Measurements from ENCODE around the gene ADARB2.

ADARB2 gene

DNA sequence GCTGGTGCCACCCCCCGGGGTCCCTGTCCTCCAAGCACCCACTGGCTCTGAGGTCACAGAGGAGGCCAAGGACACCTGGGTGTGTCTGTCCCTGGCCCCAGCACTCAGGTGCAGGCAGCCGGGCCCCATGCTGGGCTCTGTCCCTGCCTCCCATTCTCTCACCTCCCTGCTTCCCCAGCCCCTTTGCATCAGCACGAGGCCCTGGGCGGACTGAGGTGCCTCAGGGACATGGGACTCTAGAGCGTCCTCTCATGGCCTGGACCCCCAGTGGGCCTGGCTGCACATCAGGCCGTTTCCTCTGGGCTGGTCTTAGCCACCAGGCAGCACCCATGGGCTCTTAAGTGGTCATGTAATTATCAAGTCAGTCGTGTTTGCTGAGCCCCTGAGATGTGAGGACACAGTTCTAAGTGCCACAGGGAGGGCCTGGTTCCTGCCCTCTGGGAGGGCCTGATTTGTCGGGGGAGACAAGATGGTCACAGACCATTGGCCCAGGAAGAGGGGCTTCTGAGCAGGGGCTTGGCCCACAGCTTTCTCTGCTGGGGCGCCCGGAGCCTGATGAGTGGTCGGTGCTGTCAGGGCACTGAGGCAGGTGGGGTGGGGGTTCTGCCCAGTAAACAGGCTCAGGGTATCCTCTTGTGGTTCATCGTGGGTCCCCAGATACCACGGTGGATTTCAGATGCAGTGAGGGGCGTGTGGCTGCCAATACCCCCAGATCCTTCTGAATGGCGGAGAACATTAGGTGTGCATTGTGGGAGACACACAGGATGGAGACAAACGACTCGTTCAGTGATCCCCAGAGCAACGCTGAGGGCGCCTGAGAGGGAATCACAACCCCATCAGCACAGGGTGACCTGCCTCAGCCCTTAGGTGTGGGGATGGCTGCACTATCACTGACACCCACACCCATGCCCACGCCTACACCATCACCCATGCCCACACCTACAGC is 528.7 kb downstream of the ADARB2 start:
- DNase-seq: no peak

DNA sequence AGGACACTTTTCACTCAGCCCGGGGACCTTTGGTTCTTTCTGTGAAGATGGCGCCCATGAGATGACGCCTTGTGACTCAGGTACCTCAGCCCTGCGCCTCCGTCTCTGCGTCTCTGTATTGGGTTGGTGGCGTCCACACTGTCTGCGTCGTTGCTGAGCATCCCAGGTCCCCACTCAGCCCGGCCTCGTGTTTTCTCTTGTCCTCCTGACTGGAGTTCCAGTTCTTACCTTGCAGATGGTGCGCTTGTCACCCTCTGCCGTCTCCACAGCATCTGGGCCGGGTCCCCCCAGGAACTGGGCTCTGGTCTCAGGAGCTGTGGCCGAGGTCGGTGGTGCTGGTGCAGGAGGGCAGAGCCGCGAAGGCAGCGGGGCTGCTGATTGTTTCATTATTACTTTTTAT is 530.7 kb downstream of the ADARB2 start:
- no peak for DNase-seq

DNA sequence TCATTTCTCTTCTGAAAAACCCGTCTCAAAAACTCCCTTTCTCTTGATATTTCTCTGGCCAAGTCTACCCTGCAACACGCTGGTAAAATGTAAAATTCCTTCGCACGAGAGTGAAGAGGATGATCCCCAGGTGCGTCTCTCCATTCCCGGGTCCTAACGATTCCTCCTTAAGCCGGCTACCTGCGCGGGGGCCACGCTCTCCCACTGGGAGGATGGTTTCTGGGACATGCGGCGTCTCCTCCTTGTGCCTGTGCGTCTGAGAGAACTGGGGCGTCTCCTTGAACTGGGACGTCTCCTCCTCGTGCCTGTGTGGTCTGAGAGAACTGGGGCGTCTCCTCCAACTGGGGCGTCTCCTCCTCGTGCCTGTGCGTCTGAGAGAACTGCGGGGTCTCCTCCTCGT is 531.2 kb downstream of the ADARB2 start:
- DNase-seq: no peak

DNA sequence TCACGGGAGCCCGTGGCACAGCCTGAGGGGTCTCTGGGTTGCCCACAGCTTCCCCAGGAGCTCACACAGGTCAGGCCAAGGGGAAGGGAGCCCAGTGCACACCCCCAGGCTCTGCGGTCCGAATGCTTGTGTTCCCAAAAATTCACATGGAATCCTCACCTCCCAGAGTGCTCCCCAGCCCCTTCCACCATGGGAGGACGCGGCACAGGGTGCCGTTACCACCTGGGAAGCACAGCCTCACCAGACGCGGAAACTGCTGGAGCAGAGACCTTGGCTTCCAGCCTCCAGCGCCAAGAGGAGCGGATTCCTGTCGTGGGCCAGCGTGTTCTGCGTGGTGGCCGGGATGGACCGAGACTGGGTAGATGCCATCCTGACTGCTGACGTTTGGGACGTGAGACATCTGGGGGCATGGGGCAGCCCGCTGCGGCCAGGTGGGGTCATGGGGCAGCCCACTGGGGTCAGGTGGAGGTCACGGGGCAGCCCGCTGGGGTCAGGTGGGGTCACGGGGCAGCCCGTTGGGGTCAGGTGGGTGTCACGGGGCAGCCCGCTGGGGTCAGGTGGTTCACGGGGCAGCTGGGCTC is 531.8 kb downstream of the ADARB2 start:
- DNase-seq: no peak

DNA sequence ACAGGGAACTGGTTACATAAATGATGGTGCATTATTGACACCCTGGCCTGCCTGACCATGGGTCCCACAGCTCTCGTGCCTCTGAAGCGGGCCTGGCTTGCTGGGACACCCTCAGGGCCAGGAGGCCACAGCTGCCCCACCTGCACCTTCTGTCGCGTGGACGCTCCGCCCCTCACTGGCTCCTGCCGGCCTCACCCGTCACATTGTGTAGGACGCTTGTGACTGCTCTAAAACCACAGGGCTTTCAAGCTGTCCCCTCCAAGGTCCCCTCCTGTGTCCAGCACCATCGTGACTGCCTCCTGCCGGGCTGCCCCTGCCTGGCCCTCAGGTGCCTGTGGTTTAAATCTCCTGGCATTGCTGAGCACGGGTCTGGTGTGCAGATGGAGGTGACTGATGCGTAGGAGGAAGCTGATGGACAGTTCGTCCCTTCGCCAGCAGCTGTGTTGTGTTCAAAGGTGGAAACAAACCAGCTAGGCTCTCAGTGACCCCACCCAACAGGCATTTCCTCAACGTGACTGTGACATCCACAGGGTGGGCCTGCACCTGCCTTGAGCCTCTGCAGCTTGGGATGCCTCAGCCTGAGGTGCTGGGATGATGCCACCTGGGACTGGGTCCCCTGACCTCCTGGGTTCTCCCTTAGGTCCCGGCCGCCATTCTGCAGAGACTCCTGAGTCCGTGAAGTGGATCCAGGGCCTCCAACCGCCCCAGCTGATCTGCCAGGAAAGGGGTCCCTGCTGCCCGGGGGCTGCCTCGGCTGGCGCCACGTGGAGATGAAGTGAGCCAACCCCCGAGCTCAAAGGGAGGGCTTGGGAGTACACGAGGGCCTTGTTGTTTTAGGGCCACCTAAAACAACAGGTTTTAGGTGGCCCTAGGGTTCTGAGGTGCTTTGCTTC is 532.6 kb downstream of the ADARB2 start:
- no peak for DNase-seq

DNA sequence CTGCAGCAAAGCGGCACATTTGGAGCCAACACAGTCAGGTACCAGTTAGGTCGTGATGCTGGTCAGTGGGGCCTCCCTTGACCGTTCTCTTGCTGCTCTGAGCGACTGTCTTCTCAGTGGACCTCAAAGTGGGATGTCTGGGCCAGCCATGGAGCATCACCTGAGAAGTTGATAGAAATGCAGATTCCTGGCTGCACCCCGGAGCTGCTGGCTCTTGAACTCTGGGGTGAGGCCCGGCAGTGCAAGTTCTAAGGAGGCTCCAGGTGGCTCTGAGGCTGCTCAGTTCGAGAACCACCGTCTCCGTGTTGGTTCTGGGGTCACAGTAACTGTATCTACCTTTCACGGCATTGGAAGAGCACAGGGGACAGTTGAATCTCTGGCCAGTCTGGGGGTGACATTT is 533.6 kb downstream of the ADARB2 start:
- DNase-seq: no peak

DNA sequence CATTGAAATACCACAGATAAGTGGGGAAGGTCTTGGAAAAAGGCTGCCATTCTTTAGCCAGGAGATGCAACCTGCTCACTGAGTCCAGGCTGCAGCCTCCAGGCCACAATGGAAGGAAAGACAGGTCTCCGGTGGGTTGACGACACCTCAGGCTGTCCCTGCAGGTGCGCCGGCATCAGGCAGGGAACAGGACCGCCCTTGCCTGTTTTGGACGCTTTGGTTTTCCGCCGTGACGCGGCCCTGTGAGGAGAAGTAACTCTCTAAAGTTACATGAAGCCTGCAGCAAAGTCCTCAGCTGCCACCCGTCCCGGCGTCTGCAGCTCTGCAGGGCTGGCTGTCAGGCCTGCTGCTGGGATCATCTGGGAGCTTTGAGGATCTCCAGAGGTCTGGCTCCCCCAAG is 534.1 kb downstream of the ADARB2 start:
- DNase-seq: no peak

DNA sequence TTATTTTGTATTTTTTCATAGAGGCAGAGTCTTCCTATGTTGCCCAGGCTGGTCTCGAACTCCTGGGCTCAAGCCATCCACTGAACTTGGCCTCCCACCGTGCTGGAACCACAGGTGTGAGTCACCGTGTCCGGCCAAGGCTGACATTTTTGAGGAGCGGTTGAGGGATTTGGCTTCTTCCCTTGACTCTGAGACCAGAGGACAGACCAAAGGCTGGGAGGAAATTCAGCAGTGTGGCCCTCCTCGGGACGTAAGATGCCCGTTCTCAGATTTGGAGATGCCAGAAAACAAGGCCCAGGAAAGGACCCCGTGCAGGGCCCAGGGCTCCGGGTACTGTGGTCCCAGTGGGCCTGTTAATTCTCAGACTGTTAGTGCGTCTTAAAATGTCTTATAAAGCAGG is 535.0 kb downstream of the ADARB2 start:
- DNase-seq: no peak

DNA sequence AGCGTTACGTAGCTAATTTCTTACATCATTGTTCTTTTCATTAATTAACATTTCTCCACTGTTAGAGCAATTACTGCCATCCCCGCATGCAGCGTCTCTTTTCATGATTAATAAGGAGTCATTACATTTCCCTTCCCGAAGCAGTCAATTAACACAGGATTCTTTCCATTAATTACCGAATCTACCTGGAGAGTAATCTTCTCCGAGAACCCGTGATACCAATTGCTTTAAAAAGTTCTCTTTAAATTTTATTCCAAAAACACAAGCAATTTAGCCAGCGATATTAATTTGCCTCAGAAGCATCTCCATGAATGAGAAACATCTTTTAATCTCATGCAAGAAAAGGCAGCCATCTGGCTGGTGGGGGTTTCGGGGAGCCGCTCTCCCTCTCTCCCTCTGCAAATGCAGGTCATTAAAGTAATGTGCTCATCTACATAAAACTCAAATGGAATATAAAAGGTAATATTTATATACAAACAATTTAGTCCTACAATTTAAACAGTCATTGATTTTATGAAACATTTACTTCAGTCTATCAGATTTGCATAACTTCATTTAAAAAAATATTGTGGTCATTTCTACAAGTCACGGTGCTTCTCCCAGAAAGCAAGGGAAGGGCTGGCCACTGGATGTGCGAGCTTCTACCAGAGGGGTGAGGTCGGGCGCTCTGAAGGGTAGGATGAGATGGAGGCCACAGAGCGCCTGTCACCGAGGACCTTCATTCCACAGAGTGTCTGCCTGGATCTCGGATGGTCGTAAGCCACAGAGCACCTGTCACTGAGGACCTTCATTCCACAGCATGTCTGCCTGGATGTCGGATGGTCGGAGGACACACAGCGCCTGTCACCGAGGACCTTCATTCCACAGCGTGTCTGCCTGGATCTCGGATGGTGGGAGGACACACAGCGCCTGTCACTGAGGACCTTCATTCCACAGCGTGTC is 536.2 kb downstream of the ADARB2 start:
- DNase-seq: no peak

DNA sequence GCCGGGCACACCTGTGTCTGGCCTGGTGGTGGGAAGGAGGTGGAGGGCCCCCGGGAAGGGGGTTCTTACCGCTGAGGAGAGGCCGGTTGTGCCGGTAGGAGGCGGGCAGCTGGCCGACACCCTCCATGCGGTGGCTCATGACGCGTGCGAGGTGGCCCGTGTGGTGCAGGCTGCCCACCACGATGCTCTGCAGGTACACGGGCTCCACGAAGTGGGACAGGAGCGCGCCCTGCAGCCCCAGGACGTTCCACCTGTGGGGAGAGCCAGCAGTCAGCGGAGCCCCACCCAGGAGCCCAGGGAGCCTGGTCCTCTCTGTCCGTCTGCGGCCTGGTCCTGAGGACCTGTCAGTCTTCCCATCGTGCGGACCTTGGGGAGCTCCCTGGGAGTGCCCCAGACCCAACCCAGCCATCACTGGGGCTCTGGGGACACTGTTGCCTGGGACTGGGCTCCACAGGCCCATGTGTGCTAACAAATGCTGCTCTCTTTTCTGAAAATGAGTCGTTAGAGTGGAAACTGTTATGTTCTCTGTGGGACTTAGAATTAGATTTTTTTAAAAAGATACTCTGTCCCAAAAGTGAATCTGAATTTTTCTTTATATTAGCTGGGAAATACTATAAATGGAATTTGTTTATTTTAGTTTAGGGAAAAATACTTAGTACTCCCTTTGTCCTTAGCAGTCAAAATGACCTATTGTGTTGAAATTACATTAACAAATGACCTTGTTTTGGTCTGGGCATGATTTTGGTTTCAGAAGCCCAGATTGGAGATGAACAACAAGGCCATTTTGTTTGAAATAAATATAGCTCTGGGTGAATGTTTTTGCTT is 537.2 kb downstream of the ADARB2 start:
- DNase-seq: no peak

DNA sequence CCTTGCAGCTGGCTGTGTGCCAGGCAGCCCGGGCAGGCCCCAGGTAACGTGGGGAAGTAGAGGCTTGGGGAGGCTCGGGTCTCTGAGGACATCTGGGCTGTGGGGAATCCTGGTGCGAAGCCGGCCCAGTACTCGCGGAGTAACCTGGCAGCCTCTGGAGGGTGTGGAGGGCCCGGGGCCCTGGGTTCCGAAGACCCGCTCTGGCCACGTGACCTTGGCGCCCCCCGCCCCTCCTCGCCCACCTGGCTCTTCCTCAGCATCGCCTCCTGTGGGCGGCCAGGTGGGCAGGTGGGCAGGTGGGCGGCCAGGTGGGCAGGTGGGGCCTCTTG is 538.0 kb downstream of the ADARB2 start:
- DNase-seq: no peak

DNA sequence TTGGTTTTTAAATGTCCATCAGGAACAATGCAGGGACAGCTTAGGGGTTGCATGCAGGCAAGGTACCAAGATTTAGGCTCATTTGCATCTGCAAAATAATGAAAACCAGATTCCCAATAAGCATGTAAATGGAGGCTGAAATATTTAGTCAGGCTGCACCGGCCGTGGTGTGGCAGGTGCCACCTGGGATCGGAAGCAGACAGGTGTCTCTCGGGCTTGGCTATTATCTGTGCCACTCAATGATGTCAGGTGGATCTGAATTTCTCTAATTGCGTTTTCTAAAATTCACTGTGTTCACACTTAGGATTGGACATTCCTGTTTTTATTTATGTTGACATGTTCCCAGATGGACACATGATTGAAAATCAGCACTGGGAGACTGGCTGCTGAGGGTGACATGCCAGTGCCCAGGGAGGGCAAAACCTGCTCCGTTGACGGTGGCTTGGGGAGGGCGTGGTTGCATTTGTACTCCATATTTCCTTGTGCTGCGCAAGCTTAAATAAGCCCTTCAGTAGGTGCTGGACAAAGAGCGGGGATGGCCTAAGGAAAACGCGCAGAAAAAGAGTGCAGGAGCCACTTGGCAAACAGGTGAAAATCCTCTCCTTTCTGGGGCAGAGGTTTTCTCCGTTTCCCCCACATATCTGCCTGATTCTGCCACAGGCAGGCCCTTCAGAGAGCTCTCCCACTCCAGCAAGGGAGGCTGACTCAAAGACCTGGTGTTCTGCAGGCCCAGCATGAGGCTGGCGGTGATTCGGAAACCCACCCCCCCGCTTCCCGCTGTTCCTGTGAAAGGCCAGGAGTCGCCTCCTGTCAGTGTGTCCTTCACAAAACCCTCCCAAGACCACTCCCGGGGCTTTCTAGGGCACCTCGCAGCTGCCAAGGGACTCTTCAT is 538.6 kb downstream of the ADARB2 start:
- no peak for DNase-seq

DNA sequence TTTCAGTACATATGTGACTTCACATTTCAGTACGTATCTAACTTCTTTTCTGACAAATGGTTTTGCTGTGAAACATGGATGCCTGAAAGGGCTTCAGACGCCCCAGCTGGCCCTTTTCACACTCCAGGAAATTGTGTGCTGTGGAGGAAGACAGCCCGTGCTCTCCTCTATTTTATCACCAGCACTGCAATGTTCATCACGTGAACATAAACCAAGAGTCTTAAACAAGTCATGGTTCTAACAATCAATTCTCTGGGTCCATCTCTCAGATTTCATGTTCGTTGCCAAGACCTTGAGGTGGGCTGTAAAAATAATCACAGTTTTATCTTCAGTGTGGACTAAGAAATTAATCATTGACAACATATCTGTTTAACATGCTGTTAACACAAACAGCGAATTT is 539.9 kb downstream of the ADARB2 start:
- DNase-seq: no peak

DNA sequence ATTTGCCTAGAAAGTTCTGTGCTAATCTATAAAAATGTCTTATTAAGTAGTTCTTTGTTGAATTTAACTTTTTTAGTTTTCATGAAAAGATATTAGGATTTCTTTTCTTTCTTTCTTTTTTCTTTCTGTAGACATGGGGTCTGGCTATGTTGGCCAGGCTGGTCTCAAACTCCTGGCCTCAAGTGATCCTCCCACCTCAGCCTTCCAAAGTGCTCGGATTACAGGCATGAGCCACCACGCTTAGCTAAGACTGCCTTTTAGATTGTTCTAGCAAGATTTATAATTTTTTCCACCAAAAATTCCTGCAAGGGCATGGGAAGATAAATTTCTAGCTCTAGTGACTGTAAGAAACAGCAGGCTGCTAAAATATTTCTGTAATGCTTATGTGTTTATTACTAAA is 540.7 kb downstream of the ADARB2 start:
- DNase-seq: no peak

DNA sequence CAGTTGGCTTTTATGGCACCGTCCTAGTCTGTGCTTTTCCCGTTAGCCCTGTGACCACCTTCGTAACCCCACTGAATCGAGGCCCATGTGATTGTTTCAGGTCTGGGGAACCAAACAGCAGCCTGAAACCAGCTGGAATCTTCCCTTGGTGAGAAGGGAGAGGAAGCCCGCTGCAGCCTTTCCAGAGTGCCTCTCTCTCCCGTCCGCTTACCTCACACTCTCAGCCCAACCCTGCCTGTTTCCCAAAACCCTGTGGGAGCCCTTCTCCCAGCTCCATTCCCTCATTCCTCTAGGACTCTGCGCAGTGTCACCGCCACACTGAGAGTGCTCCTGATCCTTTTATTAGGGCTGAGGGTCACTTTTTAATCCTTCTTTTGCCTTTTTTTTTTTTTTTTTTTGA is 541.5 kb downstream of the ADARB2 start:
- DNase-seq: no peak

DNA sequence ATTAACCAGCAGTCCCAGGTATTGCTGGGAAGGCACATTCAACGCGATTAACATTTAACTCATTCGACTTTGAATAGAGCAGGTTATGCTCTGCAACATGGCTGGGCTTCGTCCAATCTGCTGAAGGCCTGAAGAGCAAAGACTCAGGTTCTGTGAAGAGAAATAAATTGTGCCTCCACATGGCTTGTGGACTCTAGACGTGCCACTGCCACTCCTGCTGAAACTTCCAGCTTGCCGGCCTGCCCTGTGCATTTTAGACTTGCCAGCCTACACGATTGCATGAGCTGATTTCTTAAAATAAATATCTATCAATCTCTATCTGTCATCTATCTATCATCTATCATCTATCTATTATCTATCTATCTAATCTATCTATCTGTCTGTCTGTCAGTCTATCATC is 543.2 kb downstream of the ADARB2 start:
- DNase-seq: no peak

DNA sequence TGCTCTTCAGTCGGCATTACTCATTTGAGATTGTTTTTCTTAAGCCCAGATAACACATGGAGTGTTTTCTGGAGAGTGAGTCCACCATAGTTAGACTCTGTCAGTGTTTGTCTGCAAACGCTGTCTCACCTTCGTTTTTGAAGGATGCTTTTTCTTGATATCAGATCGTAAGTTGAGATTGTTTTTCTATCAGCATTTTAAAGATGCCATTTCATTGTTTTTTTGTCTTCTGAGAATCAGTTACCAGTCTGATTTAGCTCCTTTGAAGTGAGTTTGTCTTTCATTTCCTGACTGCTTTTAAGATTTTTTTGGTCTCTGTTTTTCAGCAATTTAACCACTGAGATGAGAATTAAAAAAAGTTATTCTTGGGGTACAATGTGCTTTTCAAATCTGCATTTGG is 543.8 kb downstream of the ADARB2 start:
- no peak for DNase-seq

DNA sequence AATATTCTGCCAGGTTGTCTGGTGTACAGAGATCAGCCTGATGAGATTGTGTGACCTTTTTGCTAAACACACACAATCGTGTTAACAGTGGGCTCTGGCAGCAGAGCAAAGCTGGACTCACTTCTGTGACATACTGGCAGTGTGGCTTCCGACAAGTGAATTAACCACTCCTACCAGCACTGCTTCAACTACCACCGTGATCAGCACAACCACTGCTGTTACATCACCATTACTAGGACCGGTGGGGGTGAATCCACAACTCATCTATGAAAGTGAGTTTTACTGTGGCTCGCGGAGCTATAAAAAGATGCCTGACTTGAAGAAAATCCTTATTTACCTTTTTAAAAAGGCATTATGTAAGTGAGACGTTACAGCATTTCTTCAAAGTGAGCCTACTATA is 545.6 kb downstream of the ADARB2 start:
- DNase-seq: no peak

DNA sequence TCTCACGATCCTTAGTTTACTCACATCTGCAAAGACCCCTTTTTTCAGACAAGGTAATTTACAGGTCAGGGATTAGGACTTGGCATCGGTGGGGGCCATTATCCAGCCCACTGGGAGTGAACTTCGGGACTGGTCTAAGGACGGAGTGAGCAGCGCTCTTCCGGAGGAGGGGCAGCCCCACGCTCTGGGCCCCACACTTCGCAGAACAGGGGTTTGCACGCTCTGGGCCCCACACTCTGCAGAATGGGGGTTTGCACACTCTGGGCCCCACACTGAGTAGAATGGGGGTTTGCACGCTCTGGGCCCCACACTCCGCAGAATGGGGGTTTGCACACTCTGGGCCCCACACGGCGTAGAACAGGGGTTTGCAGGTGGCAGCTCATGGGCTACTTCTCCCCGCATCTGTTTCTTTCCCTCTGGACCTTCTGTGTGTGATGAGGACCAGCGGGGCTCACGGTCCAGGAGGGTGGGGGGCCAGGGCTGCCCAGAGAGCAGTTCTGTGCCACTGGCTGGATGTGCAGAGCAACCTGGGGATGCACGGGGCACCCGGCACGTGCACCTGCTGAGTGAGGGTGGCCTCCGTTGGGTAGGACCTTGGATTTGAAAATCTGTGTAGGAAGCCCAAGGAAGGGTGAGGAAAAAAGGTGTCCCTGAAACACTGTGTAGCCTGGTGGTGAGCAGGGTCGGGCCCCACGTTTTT is 546.4 kb downstream of the ADARB2 start:
- DNase-seq: no peak

DNA sequence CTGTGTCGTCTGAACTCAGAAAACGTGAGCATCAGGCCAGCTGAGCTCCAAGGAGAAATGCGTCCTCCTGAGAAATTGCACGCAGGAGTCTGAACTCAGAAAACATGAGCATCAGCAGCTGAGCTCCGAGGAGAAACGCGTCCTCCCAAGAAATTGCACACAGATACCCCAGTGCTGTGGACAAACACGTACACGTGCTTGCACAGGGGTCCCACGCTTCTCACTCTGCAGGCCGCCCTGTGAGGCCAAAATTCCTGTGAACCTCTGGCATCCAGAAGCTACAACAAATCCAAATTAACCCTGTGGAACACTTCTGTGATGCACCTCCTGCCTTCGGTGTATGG is 547.3 kb downstream of the ADARB2 start:
- DNase-seq: no peak

Data from activated CD4-positive, CD25-positive, alpha-beta regulatory T cell treated with anti-CD3 and anti-CD28 coated beads, Interleukin-2, amount 50 U/mL, for 72 hours (primary cell).